ENCODE results near the gene GBE1.

DNA sequence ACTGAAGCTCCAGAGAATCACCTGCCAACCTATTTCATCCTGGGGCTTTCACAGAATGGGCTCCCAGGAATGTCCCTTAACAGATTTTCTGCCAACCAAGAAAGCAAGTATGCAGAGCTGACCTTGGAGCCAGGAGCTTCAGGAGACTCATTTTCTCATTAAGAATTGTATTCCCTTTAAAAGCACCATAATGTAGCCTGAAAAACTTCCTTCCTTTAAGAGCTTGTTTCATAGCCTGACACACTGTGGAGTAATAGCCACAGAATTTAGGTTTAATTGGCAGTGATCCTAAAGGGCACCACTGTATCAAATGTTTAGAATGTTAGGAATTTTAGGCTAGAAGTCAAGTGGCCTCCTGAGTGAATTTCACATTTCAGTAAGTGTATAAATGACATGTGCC is 309.8 kb downstream of the GBE1 start:
- TF ChIP-seq, protein P1, sequence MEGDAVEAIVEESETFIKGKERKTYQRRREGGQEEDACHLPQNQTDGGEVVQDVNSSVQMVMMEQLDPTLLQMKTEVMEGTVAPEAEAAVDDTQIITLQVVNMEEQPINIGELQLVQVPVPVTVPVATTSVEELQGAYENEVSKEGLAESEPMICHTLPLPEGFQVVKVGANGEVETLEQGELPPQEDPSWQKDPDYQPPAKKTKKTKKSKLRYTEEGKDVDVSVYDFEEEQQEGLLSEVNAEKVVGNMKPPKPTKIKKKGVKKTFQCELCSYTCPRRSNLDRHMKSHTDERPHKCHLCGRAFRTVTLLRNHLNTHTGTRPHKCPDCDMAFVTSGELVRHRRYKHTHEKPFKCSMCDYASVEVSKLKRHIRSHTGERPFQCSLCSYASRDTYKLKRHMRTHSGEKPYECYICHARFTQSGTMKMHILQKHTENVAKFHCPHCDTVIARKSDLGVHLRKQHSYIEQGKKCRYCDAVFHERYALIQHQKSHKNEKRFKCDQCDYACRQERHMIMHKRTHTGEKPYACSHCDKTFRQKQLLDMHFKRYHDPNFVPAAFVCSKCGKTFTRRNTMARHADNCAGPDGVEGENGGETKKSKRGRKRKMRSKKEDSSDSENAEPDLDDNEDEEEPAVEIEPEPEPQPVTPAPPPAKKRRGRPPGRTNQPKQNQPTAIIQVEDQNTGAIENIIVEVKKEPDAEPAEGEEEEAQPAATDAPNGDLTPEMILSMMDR (conservative IDR thresholded peaks at IDR 0.05 in 1 of 2, IDR thresholded peaks at IDR 0.05 in 1 of 2; ENCODE audit: low read depth in 1 of 2, low read length in 2 of 2) = no peak
- TF ChIP-seq EZH2 (IDR thresholded peaks at IDR 0.05; ENCODE audit: low read length, missing control alignments) = no peak
